Measurements from ENCODE around the gene AASDH.

DNA sequence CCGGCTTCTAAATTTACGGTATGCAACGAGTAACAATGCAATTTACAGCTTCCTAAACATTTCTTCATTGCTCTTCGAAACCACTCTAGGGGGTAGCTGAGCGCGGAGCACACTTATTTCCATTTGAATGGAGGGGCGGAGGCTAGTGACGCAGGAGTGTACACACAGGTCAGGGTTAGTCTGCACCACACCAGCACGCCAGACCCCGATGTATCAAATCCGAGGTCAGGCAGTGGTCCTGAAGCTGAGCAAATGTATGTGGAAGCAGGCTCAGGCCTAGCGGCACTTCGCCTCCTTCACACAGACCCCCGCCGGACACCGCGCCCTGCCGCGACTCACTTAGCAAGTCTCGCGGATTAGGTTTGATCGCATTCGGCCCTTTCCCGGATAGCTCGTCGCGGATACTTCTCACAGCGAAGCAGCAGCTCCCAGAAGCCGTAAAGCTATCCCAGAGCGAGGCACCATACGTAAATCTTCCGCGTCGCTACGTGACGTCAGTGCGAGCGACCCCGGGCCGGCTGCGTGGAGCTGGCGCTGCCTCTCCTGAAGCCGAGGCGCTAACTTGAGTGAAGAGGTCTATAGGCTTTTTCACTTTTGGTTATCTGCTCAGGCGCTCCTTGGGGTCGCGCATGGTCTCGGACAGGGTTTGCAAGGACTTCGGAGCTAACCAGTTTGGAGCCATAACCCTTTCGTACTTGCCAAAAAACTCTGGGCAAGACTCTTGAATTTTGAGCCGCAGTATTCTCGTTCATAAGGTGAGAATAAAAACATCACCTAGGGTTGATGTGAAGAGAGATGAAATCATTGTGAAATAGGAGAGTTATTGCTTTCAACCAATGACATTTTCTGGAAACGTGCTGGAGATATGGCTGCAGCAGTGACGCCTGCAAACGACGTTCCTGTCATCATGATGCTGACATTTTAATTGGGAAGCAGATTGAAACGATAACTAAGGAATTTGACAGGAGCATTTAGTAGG is at the start of gene AASDH:
- TF ChIP-seq, protein P1, sequence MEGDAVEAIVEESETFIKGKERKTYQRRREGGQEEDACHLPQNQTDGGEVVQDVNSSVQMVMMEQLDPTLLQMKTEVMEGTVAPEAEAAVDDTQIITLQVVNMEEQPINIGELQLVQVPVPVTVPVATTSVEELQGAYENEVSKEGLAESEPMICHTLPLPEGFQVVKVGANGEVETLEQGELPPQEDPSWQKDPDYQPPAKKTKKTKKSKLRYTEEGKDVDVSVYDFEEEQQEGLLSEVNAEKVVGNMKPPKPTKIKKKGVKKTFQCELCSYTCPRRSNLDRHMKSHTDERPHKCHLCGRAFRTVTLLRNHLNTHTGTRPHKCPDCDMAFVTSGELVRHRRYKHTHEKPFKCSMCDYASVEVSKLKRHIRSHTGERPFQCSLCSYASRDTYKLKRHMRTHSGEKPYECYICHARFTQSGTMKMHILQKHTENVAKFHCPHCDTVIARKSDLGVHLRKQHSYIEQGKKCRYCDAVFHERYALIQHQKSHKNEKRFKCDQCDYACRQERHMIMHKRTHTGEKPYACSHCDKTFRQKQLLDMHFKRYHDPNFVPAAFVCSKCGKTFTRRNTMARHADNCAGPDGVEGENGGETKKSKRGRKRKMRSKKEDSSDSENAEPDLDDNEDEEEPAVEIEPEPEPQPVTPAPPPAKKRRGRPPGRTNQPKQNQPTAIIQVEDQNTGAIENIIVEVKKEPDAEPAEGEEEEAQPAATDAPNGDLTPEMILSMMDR (optimal IDR thresholded peaks at IDR 0.05 in 1 of 3, IDR thresholded peaks at IDR 0.05 in 1 of 3, conservative IDR thresholded peaks at IDR 0.05 in 1 of 3; ENCODE audit: extremely low read depth in 1 of 3, insufficient read depth in 2 of 3, low read length in 3 of 3) = no peak
- TF ChIP-seq EZH2 (IDR thresholded peaks at IDR 0.05; ENCODE audit: low read length) = no peak
